Suppressor macrophage treated with lipopolysaccharide for 1 hour (primary cell): ENCODE measurements around the gene AFF2.
"Not testable (repeated sequence)": the region's sequence is repeated elsewhere in the genome, so short reads cannot be mapped to it uniquely, and the experiment has no call there.

ENCODE experiments used
- DNase-seq, 3 donors: peaks; one replicate each; pipeline ENCODE4 v3.0.0-alpha.2; 2020 to 2022

The AFF2 gene

GRCh38 chrX:148649145-148649795 lies 148.9 kb downstream of the AFF2 start:
- DNase-seq, result no peak

GRCh38 chrX:148658115-148658730 lies 157.8 kb downstream of the AFF2 start:
- DNase-seq, result peak in 1 of 3 donors; percentile 3

GRCh38 chrX:148659481-148659880 lies 159.1 kb downstream of the AFF2 start:
- DNase-seq, result no peak

- peak in 1 of 3 donors; percentile 13 for DNase-seq
Observed at GRCh38 chrX:148661035-148661434, 160.6 kb downstream of the AFF2 start.

GRCh38 chrX:148662014-148662413 lies 161.6 kb downstream of the AFF2 start:
- no peak for DNase-seq

GRCh38 chrX:148664171-148664570 lies 163.8 kb downstream of the AFF2 start:
- DNase-seq, result no peak

GRCh38 chrX:148664995-148665394 lies 164.6 kb downstream of the AFF2 start:
- no peak for DNase-seq

- not testable (repeated sequence) for DNase-seq
Observed at GRCh38 chrX:148669175-148669574, 168.8 kb downstream of the AFF2 start.

- no peak for DNase-seq
Observed at GRCh38 chrX:148670277-148670676, 169.9 kb downstream of the AFF2 start.

- DNase-seq, result no peak
Observed at GRCh38 chrX:148672517-148672916, 172.1 kb downstream of the AFF2 start.

GRCh38 chrX:148681605-148682004 lies 181.2 kb downstream of the AFF2 start:
- DNase-seq, result no peak

- DNase-seq, result no peak
Observed at GRCh38 chrX:148682206-148682605, 181.8 kb downstream of the AFF2 start.

GRCh38 chrX:148691456-148691855 lies 191.0 kb downstream of the AFF2 start:
- DNase-seq, result no peak

GRCh38 chrX:148695255-148695654 lies 194.8 kb downstream of the AFF2 start:
- DNase-seq, result no peak

- DNase-seq, result no peak
Observed at GRCh38 chrX:148698221-148698620, 197.8 kb downstream of the AFF2 start.

- no peak for DNase-seq
Observed at GRCh38 chrX:148700021-148700420, 199.6 kb downstream of the AFF2 start.

GRCh38 chrX:148713981-148714380 lies 213.6 kb downstream of the AFF2 start:
- DNase-seq, result no peak

- DNase-seq, result no peak
Observed at GRCh38 chrX:148715361-148715760, 214.9 kb downstream of the AFF2 start.

GRCh38 chrX:148722966-148723365 lies 222.5 kb downstream of the AFF2 start:
- DNase-seq, result no peak

GRCh38 chrX:148723551-148723950 lies 223.1 kb downstream of the AFF2 start:
- no peak for DNase-seq

GRCh38 chrX:148728901-148729300 lies 228.5 kb downstream of the AFF2 start:
- DNase-seq, result no peak

- no peak for DNase-seq
Observed at GRCh38 chrX:148732743-148733142, 232.3 kb downstream of the AFF2 start.

GRCh38 chrX:148741441-148741840 lies 241.0 kb downstream of the AFF2 start:
- DNase-seq, result no peak

GRCh38 chrX:148755111-148755510 lies 254.7 kb downstream of the AFF2 start:
- no peak for DNase-seq

GRCh38 chrX:148763896-148764295 lies 263.5 kb downstream of the AFF2 start:
- no peak for DNase-seq
